CMK (cell line): ENCODE results near the gene ENDOG.
"Not testable (repeated sequence)": the region's sequence is repeated elsewhere in the genome, so short reads cannot be mapped to it uniquely, and the experiment has no call there.

Source experiments
- DNase-seq: peaks from one replicate; pipeline ENCODE4 v3.0.0-alpha.2; 2010; ENCODE audit warnings: low read depth

Gene ENDOG

GRCh38 chr9:128818099-128818838, at the start of gene ENDOG:
TSS of gene ENDOG (plus strand) at chr9:128818500. CDS start at chr9:128818685, 185 bp downstream.
- peak; percentile 94 for DNase-seq

- peak; percentile 63 for DNase-seq
Observed at GRCh38 chr9:128768606-128769005, 49.7 kb upstream of the ENDOG start.

- DNase-seq: no peak
Observed at GRCh38 chr9:128770286-128771030, 47.8 kb upstream of the ENDOG start.

GRCh38 chr9:128771094-128771721, 47.1 kb upstream of the ENDOG start:
- DNase-seq: no peak

GRCh38 chr9:128771745-128772519, 46.4 kb upstream of the ENDOG start, which contains the start of gene ZER1:
TSS of gene ZER1 (minus strand) at chr9:128771927. CDS start at chr9:128755565, 16,362 bp downstream.
- DNase-seq: peak; percentile 70

GRCh38 chr9:128773049-128773448, 45.3 kb upstream of the ENDOG start:
- no peak for DNase-seq

DNA sequence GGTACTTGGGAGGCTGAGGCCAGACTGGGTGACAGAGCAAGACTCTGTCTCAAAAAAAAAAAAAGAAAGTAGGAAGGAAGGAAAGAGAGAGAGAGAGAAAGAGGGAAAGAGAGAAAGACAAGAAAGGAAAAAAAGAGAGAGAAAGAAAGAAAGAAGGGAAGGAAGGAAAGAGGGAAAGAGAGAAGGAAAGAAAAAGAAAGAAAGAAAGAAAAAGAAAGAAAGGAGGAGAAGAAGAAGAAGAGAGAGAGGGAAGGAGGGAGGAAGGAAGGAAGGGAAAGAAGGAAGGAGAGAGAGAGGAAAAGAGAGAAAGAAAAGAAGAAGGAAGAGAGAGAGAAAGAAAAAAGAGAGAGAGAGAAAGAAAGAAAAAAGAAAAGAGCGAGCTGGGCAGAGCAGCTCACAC, 43.5 kb upstream of the ENDOG start:
- no peak for DNase-seq

DNA sequence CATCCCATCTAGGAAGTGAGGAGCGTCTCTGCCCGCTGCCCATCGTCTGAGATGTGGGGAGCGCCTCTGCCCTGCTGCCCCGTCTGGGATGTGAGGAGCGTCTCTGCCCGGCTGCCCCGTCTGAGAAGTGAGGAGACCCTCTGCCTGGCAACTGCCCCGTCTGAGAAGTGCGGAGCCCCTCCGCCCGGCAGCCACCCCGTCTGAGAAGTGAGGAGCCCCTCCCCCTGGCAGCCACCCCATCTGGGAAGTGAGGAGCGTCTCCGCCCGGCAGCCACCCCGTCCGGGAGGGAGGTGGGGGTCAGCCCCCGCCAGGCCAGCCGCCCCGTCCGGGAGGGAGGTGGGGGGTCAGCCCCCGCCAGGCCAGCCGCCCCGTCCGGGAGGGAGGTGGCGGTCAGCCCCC, 38.2 kb upstream of the ENDOG start:
- not testable (repeated sequence) for DNase-seq

DNA sequence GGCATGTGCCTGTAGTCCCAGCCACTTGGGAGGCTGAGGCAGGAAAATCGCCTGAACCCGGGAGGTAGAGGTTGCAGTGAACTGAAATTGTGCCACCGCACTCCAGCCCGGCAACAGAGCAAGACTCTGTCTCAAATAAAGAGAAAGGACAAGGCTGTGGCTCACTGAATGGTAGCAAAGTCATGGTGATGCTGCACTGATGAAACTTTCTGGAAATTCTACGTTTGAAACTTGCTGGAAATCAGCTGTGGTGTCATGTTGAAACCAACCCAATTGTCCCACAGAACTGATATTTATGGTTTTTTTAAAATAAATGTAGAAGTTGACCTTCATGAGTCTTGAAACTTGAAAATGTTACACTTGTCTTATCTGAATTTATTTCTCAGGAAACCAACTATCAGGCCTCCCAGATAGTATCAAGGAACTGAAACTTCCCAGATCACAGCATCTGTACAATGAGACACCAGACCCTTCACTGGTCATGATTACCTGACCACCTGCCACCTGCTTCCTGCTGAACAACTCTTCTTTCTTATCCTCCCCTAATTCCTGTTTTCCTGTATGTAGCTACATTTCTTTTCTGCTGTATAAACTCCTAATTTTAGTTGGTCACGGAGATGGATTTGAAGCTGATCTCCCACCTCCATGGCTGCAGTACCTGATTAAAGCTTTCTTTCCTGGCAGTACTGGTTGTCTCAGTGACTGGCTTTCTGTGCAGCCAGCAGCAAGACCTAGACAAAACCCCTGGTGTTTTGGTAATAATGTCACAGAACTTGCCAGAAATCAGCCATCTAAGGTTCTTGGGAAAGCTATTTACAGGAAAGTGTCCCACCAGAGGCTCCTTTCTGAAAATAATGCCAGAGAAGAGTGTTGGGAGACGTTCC, 36.9 kb upstream of the ENDOG start:
- DNase-seq: no peak

DNA sequence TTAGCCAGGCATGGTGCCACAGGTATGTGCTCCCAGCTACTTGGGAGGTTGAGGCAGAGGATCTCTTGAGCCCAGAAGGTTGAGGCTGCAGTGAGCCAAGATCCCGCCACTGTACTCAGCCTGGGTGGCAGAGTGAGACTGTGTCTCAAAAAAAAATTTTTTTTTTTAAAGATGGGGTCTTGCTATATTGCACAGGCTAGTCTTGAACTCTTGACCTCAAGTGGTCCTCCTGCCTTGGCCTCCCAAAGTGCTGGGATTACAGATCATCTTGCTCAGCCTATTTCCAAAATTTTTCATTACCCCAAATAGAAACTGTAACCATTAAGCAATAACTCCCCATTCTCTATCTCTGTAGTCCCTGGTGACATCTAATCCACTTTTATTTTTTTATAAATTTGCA, 35.6 kb upstream of the ENDOG start:
- no peak for DNase-seq

DNA sequence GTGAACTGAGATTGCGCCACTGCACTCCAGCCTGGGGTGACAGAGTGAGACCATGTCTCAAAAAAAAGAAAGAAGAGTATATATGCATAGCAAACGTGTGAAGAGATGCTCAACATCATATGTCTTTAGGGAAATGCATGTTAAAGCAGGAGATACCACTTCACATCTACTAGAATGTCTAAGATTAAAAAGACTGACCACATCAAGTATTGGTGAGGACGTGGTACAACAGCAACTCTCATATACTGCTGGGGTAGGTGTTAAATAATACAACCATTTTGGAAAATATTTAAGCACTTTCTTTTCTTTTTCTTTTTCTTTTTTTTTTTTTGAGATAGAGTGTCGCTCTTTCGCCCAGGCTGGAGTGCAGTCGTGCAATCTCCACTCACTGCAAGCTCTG, 32.9 kb upstream of the ENDOG start:
- DNase-seq: no peak

GRCh38 chr9:128786681-128787601, 31.4 kb upstream of the ENDOG start, which contains the start of gene TBC1D13:
TSS of gene TBC1D13 (plus strand) at chr9:128787253. CDS start at chr9:128787354, 101 bp downstream.
- peak; percentile 46 for DNase-seq

DNA sequence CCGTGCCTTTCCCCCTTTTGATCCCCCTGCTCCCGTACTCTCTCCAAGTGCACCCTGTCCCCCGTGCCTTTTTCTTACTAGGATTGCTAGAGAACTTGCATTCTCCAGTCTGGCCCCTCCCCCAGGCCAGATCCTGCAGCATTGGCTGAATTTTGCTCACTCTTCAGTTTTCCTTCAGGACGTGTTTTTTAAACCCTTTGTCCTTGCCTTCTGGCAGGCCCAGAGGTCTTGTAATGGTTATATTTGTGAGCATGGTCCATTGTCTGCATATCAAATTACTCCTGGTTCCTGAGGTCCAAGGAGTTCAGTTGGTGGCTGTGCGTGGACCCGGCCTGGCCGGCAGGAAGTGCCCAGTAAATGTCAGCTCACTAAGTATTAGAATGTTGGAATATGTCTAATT, 30.6 kb upstream of the ENDOG start:
- DNase-seq: no peak

- no peak for DNase-seq
Observed at GRCh38 chr9:128788445-128788844, 29.9 kb upstream of the ENDOG start.

DNA sequence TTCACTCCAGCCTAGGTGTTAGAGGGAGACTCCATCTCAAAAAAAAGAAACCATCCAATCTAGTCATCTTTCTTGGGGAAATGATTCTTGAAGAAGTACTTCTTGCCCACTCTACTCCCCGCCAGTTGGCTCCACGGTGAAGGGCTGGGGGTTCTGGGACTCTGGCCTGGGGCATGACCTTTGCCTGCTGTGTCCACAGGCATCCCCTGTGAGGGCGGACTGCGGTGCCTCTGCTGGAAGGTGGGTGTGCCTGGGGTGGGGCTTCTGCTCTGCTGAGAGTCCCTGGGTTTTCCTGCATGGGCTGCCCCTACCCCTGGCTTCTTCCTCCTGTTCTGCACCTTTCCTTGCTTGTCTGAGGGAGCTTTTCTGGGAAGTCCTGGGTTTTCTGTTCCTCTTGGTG, 27.8 kb upstream of the ENDOG start:
- DNase-seq: no peak

DNA sequence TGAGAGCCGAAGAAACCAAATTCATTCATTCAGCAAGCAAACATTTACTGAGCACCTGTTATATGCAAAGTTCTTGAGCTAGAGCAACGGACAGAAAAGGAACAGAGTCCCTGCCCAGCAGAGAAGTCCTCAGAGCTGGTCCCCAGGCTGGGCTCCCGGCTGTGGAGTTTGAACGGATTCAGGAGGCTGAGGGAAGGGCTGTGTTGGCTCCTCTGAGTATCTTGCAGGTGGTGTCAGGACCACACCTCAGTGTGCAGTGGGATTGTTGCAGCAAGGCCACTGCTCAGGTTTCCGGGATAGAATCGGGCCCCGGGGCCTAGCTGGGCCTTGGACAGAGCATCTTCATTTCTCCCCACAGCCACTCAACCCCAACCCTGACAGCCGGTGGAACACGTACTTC, 26.2 kb upstream of the ENDOG start:
- no peak for DNase-seq

DNA sequence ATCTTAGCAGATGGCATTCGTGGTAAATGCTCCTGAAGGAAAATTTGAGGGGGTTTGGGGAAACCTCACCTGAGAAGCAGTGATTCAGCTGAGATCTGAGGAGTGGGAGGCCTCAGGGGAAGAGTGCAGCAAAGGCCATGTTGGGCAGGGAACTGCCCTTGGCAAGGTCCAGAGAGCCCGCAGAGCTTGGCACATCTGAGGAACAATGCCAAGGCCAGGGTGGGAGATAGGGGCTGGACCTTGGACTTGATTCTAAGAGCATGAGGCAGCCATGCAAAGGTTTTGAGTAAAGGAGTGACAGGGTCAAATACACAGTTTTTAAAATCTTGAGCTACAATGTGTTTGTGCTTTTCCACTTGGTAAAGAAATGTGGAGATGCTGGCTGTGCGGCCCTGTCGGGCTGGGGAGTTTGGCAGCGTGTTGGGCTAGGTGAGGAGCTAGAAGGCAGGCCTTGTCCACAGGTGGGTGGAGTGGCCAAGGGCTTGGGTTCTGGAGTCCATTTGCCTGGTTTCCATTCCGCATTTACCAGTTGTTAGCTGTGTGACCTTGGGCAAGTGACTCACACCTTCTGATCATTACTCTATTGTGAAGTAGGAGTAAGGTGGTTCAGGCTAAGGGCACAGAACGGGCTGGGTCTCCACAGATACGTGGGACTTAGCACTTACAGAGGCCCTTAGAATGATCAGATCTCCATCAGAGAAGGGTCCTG, 25.2 kb upstream of the ENDOG start:
- DNase-seq: no peak

GRCh38 chr9:128794961-128795360, 23.3 kb upstream of the ENDOG start:
- DNase-seq: not testable (repeated sequence)

GRCh38 chr9:128798896-128799295, 19.4 kb upstream of the ENDOG start:
- DNase-seq: no peak
